Measurements from ENCODE around the gene GSK3A. TPM values are rescaled to one million over a fixed set of nuclear protein-coding genes. Genes with fewer than 3 reads are reported as not detected.

Gene GSK3A
- total and polyA plus RNA-seq, 2 of the 8 experiments (the other 6 are each of a cell fraction or from before 2014, with no cell fraction given) = 55.3 to 84.0 TPM

- H3K9ac ChIP-seq (replicated peaks in 1 of 4; ENCODE audit: extremely low read depth in 1 of 4, low read depth in 3 of 4, low read length in 3 of 4) = peak within 1 kb of the TSS; percentile 71 to 81 (median 77)
- H3K4me1 ChIP-seq (replicated peaks in 1 of 4; ENCODE audit: control insufficient read depth in 3 of 4, insufficient read depth in 4 of 4, low read length in 3 of 4) = peaks cover 11 to 29% (median 21%) of the 10 kb centered on the region in 4 experiments
- H3K79me2 ChIP-seq (ENCODE audit: control insufficient read depth in 1 of 2, insufficient read depth in 2 of 2, low read length in 2 of 2) = peaks cover 4 to 30% of the 10 kb centered on the region in 2 experiments; a peak in 3 of 4 replicates
- H3K23ac ChIP-seq (ENCODE audit: insufficient read length) = no peak within 1 kb of the TSS
- H2BK120ac ChIP-seq (replicated peaks; ENCODE audit: low read depth, low read length) = no peak within 1 kb of the TSS
- H3K14ac ChIP-seq (ENCODE audit: insufficient read length) = no peak within 1 kb of the TSS
- H3K9me3 ChIP-seq (ENCODE audit: insufficient read depth in 2 of 2, low read depth in 1 of 2, low read length in 1 of 2) = no peaks in the 10 kb centered on the region
- H2BK15ac ChIP-seq (ENCODE audit: low read length) = no peak within 1 kb of the TSS
- peak within 1 kb of the TSS; percentile 81; the same call in 1 of the 2 replicates for H2BK5ac ChIP-seq (ENCODE audit: low read depth, low read length)
- peaks cover 13% of the 10 kb centered on the region; the same call in 1 of the 2 replicates for H3K23me2 ChIP-seq (ENCODE audit: low read depth, low read length)
- H4K91ac ChIP-seq (replicated peaks; ENCODE audit: insufficient read length, low read length) = peak within 1 kb of the TSS; percentile 91
- peak within 1 kb of the TSS; percentile 87 to 97 for H3K4me2 ChIP-seq (ENCODE audit: insufficient read depth in 1 of 2, low read depth in 2 of 2, low read length in 2 of 2)
- POLR2A ChIA-PET (ENCODE audit: partially characterized antibody) = interaction anchor here (1.1 to 2.1 kb wide), 6 partner anchors 8 to 27 kb away, joined by 4 to 14 read pairs (median 8); no protein-coding TSS in a partner anchor
- H3K56ac ChIP-seq (replicated peaks; ENCODE audit: insufficient read length, low read depth, low read length) = peak within 1 kb of the TSS; percentile 86
- H3K18ac ChIP-seq (ENCODE audit: extremely low read depth, low read length) = peak within 1 kb of the TSS; percentile 76
- H3K36me3 ChIP-seq (ENCODE audit: control insufficient read depth in 2 of 4, insufficient read depth in 4 of 4, low read length in 3 of 4) = peaks cover 0 to 2% (median under 1%) of the 10 kb centered on the region in 4 experiments; a peak in 2 of 8 replicates
- no peak within 1 kb of the TSS for H2AK5ac ChIP-seq (ENCODE audit: low read depth, low read length)
- H2BK20ac ChIP-seq (ENCODE audit: low read length) = no peak within 1 kb of the TSS; the same call in 1 of the 2 replicates
- DNase-seq (ENCODE audit: low read depth in 1 of 2, low spot score in 2 of 2) (peak in 1 of 2 experiments; percentile 94), FAIRE-seq (no peak)
- H4K20me1 ChIP-seq (replicated peaks in 1 of 2; ENCODE audit: control insufficient read depth in 1 of 2, insufficient read depth in 2 of 2, low read length in 2 of 2) = peaks cover 3 to 12% of the 10 kb centered on the region in 2 experiments
- H3K79me1 ChIP-seq (ENCODE audit: low read depth, low read length) = peaks cover 11% of the 10 kb centered on the region
- H3K4me3 ChIP-seq (ENCODE audit: extremely low read depth in 1 of 4, insufficient read depth in 2 of 4, low read depth in 3 of 4, low read length in 4 of 4) = peak within 1 kb of the TSS; percentile 71 to 99 (median 78)
- H2AFZ ChIP-seq (ENCODE audit: low read length) = no peak within 1 kb of the TSS
- CTCF ChIA-PET (ENCODE audit: partially characterized antibody) = interaction anchor here (0.5 to 9.1 kb wide), 4 partner anchors 8 to 75 kb away, joined by 3 to 75 read pairs (median 30); no protein-coding TSS in a partner anchor
- 0% methylated on average over 11 of the region's 75 CpGs; no CpG with 5 or more reads in 1 of the 2 experiments for WGBS, 2 experiments (ENCODE audit: extremely low coverage in 1 of 2, insufficient coverage in 1 of 2, insufficient read length in 1 of 2, insufficient replicate concordance in 2 of 2, low coverage in 1 of 2, low lambda C conversion rate in 2 of 2, missing lambda C conversion rate in 1 of 2)
- H2BK12ac ChIP-seq (ENCODE audit: low read depth, low read length) = 0 out of 2 replicates have a peak within 1 kb of the TSS, but pooled peaks have one; percentile 39
- H3K4ac ChIP-seq (replicated peaks; ENCODE audit: insufficient read length, low read depth, low read length) = peak within 1 kb of the TSS; percentile 85
- H3K27me3 ChIP-seq (replicated peaks in 1 of 4; ENCODE audit: control insufficient read depth in 3 of 4, extremely low read depth in 1 of 4, insufficient read depth in 3 of 4, low read length in 3 of 4) = peaks cover 0 to 3% (median 2%) of the 10 kb centered on the region in 4 experiments; a peak in 2 of 7 replicates
- peak within 1 kb of the TSS; percentile 39 for H4K8ac ChIP-seq (ENCODE audit: extremely low read depth, insufficient read depth, low read length)
- peak within 1 kb of the TSS; percentile 93 for H4K5ac ChIP-seq (ENCODE audit: insufficient read length, low read depth, low read length)
- peak within 1 kb of the TSS; percentile 89 for H3K27ac ChIP-seq (ENCODE audit: low read depth, low read length)
- TF ChIP-seq PHF8 (conservative IDR thresholded peaks at IDR 0.05; ENCODE audit: low read depth, low read length) = peak; percentile 60
- TF ChIP-seq SAP30 (IDR thresholded peaks at IDR 0.05; ENCODE audit: insufficient read depth, insufficient replicate concordance, low read length) = no peak
- TF ChIP-seq CHD2 (IDR thresholded peaks at IDR 0.05; ENCODE audit: low read length) = no peak
- no peak for TF ChIP-seq EP300 (IDR thresholded peaks at IDR 0.05; ENCODE audit: borderline replicate concordance in 1 of 2, low read depth in 2 of 2, low read length in 2 of 2)
- peak; percentile 51 for TF ChIP-seq TAF7 (optimal IDR thresholded peaks at IDR 0.05; ENCODE audit: borderline replicate concordance, low read depth, low read length)
- no peak for TF ChIP-seq BCL11A (IDR thresholded peaks at IDR 0.05; ENCODE audit: low read depth in 2 of 2, low read length in 2 of 2)
- TF ChIP-seq HDAC6 (IDR thresholded peaks at IDR 0.05; ENCODE audit: low read depth, low read length) = no peak
- TF ChIP-seq SIN3A (conservative IDR thresholded peaks at IDR 0.05 in 1 of 2, IDR thresholded peaks at IDR 0.05 in 1 of 2; ENCODE audit: low read depth in 1 of 2, low read length in 2 of 2) = peak in 1 of 2 experiments; percentile 14; a peak in 1 of 4 replicates
- no peak for TF ChIP-seq GABPA (IDR thresholded peaks at IDR 0.05; ENCODE audit: borderline replicate concordance, insufficient read depth, low read length)
Measured at GRCh38 chr19:42254850-42255765, 12.7 kb upstream of the GSK3A start, which contains the start of gene ERF. TSS of gene ERF (minus strand) at chr19:42255128. CDS start at chr19:42254999, 129 bp downstream.
